Liver (tissue), 9 donors: Measurements from ENCODE around the gene FCSK. TPM values are rescaled to one million over a fixed set of nuclear protein-coding genes. Genes with fewer than 3 reads are reported as not detected.
"Not testable (repeated sequence)": the region's sequence is repeated elsewhere in the genome, so short reads cannot be mapped to it uniquely, and the experiment has no call there.

Experiments used
- DNase-seq: peaks from one replicate; pipeline ENCODE4 v3.0.0-alpha.2; 2017; ENCODE audit warnings: low spot score
- H3K27ac ChIP-seq, 2 donors: one replicate each; pipeline ENCODE4 v1.7.0; 2013; ENCODE audit warnings: inconsistent platforms in 2 of 2, low read length in 2 of 2, control low read depth in 1 of 2, low read depth in 1 of 2, mild to moderate bottlenecking in 1 of 2
- H3K27me3 ChIP-seq, 4 donors: one replicate each; pipeline versions ENCODE4 v1.6.1 to v1.7.0; 2013; ENCODE audit warnings: low read length in 3 of 4, inconsistent platforms in 1 of 4, mild to moderate bottlenecking in 1 of 4, moderate library complexity in 1 of 4; ENCODE audit not compliant: control insufficient read depth in 4 of 4, insufficient read depth in 4 of 4
- H3K36me3 ChIP-seq, 4 donors: one replicate each; pipeline versions ENCODE4 v1.6.1 to v1.7.0; 2013; ENCODE audit warnings: low read length in 3 of 4, mild to moderate bottlenecking in 3 of 4, low read depth in 1 of 4, moderate library complexity in 1 of 4; ENCODE audit not compliant: control insufficient read depth in 4 of 4, insufficient read depth in 3 of 4
- H3K4me1 ChIP-seq, 4 donors: one replicate each; pipeline versions ENCODE4 v1.6.1 to v1.7.0; 2013; ENCODE audit warnings: low read length in 3 of 4, mild to moderate bottlenecking in 3 of 4, moderate library complexity in 1 of 4; ENCODE audit not compliant: control insufficient read depth in 4 of 4, insufficient read depth in 4 of 4
- H3K4me3 ChIP-seq, 3 donors: one replicate each; pipeline versions ENCODE4 v1.6.1 to v1.7.0; 2013; ENCODE audit warnings: low read length in 3 of 3, control low read depth in 1 of 3, low read depth in 1 of 3, mild to moderate bottlenecking in 1 of 3
- H3K9ac ChIP-seq, 2 donors: one replicate each; pipeline ENCODE4 v1.7.0; 2013; ENCODE audit warnings: low read length in 2 of 2, mild to moderate bottlenecking in 2 of 2, moderate library complexity in 2 of 2, control low read depth in 1 of 2, low read depth in 1 of 2
- H3K9me3 ChIP-seq, 4 donors: one replicate each; pipeline versions ENCODE4 v1.6.1 to v1.7.0; 2013; ENCODE audit warnings: low read length in 3 of 4; ENCODE audit not compliant: control insufficient read depth in 4 of 4
- CTCF ChIP-seq: fragments of 150-350 bp; IDR thresholded peaks from 2 replicates; pipeline ENCODE4 v1.5.1; 2017; ENCODE audit warnings: improper control_type of control experiment, low read depth, low read length; ENCODE audit not compliant: missing input control
- EGR1 ChIP-seq, 2 donors: IDR thresholded peaks; 2 replicates each; pipeline ENCODE4 v1.6.1; 2016 to 2018; ENCODE audit warnings: antibody characterized with exemption in 2 of 2, low read depth in 2 of 2
- FOXA2 ChIP-seq: IDR thresholded peaks from 2 replicates; pipeline ENCODE4 v1.6.1; 2016; ENCODE audit warnings: antibody characterized with exemption
- GABPA ChIP-seq, 2 donors: IDR thresholded peaks in 1 of 2; conservative IDR thresholded peaks in 1 of 2; 2 replicates each; pipeline ENCODE4 v1.6.1; 2016; ENCODE audit warnings: antibody characterized with exemption in 2 of 2, mild to moderate bottlenecking in 1 of 2, moderate library complexity in 1 of 2
- HNF4A ChIP-seq, 2 donors: conservative IDR thresholded peaks; 2 replicates each; pipeline ENCODE4 v1.6.1; 2016; ENCODE audit warnings: antibody characterized with exemption in 2 of 2, mild to moderate bottlenecking in 2 of 2
- MAX ChIP-seq: IDR thresholded peaks from 2 replicates; pipeline ENCODE4 v1.6.1; 2016; ENCODE audit warnings: antibody characterized with exemption
- NR2F2 ChIP-seq: IDR thresholded peaks from 2 replicates; pipeline ENCODE4 v1.6.1; 2016; ENCODE audit warnings: antibody characterized with exemption
- RAD21 ChIP-seq, 2 donors: IDR thresholded peaks; 2 replicates each; pipeline ENCODE4 v1.6.1; 2016; ENCODE audit warnings: antibody characterized with exemption in 2 of 2, mild to moderate bottlenecking in 2 of 2
- RXRA ChIP-seq, 2 donors: IDR thresholded peaks; 2 replicates each; pipeline ENCODE4 v1.6.1; 2017 to 2018; ENCODE audit warnings: antibody characterized with exemption in 2 of 2, mild to moderate bottlenecking in 1 of 2
- SP1 ChIP-seq: IDR thresholded peaks from 2 replicates; pipeline ENCODE4 v1.6.1; 2018; ENCODE audit warnings: antibody characterized with exemption, mild to moderate bottlenecking
- YY1 ChIP-seq: IDR thresholded peaks from 2 replicates; pipeline ENCODE4 v1.6.1; 2016; ENCODE audit warnings: antibody characterized with exemption, mild to moderate bottlenecking
- WGBS: extraction: QIAGEN DNeasy Blood & Tissue Kit; methylation state at CpG from one replicate; pipeline ENCODE4 v1.1.7; 2013; 5-methylcytosine and 5-hydroxymethylcytosine counted together
- polyA plus RNA-seq, 2 donors: library from polyadenylated mRNA; stranded (reverse) in 1 of 2; unstranded in 1 of 2; fragments of 200-250 nt in 1 of 2; fragments of >200 nt in 1 of 2; fragmentation: Nextera tagmentation in 1 of 2; extraction: Ambion mirVana in 1 of 2; gene quantifications; one replicate each; pipeline versions ENCODE4 v1.2.1 to v1.2.3, GENCODE V29; 2013 to 2015
- total RNA-seq, 2 donors: library from RNA; depleted of rRNA; stranded (reverse); fragments of >200 nt; gene quantifications; one replicate each; pipeline ENCODE4 v1.2.3, GENCODE V29; 2014
- TF ChIP-seq, protein P1 (sequence below): IDR thresholded peaks from 2 replicates; pipeline ENCODE4 v1.6.1; 2016; ENCODE audit warnings: antibody characterized with exemption
- TF ChIP-seq, protein P2 (sequence below): IDR thresholded peaks from 2 replicates; pipeline ENCODE4 v1.6.1; 2016; ENCODE audit warnings: antibody characterized with exemption
- donor health status: healthy.
- donor health status: healthy.
- donor health status: healthy.
- donor health status: healthy.
- donor health status: healthy.

Gene FCSK
- total and polyA plus RNA-seq, 4 donors: 4.3 to 20.2 (median 8.5) TPM

- no peaks in the 10 kb centered on the region for H3K9me3 ChIP-seq
- TF ChIP-seq EGR1 (IDR thresholded peaks at IDR 0.05; ENCODE audit: low read depth in 2 of 2) (no peak), RXRA (IDR thresholded peaks at IDR 0.05) (no peak), CTCF (no peak)
- TF ChIP-seq, protein P1, sequence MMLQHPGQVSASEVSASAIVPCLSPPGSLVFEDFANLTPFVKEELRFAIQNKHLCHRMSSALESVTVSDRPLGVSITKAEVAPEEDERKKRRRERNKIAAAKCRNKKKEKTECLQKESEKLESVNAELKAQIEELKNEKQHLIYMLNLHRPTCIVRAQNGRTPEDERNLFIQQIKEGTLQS: no peak
- WGBS: 91% methylated on average over 6 of the region's 6 CpGs
- no peak for DNase-seq
- H3K36me3 ChIP-seq: no peaks in the 10 kb centered on the region
- H3K27me3 ChIP-seq: no peaks in the 10 kb centered on the region
- no peak overlapping the region for H3K27ac ChIP-seq
- no peaks in the 10 kb centered on the region for H3K4me1 ChIP-seq
- no peak overlapping the region for H3K9ac ChIP-seq
- no peak overlapping the region for H3K4me3 ChIP-seq
These were observed 6.3 kb upstream of the FCSK start for GRCh38 chr16:70448075-70448474.

DNA sequence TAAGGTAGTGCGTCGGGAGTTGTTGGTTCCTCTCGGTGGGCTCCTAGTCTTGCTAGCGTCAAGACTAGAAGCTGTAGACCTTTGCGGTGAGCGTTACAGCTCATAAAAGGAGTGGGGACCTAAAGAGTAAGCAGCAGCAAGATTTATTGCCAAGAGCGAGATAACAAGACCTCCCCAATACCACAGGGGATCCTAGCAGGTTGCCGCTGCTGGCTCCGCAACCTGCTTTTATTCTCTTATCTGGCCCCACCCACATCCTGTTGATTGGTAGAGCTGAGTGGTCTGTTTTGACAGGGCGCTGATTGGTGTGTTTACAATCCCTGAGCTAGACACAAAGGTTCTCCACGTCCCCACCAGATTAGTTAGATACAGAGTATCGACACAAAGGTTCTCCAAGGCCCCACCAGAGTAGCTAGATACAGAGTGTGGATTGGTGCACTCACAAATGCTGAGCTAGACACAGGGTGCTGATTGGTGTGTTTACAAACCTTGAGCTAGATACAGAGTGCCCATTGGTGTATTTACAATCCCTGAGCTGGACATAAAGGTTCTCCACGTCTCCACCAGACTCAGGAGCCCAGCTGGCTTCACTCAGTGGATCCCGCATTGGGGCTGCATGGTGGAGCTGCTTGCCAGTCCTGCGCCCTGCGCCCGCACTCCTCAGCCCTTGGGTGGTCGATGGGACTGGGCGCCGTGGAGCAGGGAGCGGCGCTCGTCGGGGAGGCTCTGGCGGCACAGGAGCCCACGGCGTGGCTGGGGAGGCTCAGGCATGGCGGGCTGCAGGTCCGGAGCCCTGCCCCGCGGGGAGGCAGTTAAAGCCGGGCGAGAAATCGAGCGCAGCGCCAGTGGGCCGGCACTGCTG, 4.0 kb upstream of the FCSK start:
- not testable (repeated sequence) for H3K27ac ChIP-seq, H3K9ac ChIP-seq, H3K27me3 ChIP-seq, DNase-seq, H3K4me3 ChIP-seq, H3K36me3 ChIP-seq, H3K9me3 ChIP-seq
- H3K4me1 ChIP-seq: peaks cover 0 to 11% (median 4%) of the 10 kb centered on the region in 4 donors
- 80% methylated on average over 37 of the region's 37 CpGs for WGBS

DNA sequence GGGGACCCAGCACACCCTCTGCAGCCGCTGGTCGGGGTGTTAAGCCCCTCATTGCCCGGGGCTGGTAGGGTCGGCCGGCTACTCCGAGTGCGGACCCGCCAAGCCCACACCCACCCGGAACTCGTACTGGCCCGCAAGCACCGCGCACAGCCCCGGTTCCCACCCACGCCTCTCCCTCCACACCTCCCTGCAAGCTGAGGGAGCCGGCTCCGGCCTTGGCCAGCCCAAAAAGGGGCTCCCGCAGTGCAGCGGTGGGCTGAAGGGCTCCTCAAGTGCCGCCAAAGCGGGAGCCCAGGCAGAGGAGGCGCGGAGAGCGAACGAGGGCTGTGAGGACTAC, 3.4 kb upstream of the FCSK start:
- not testable (repeated sequence) for H3K36me3 ChIP-seq, H3K27me3 ChIP-seq, DNase-seq, H3K4me3 ChIP-seq, H3K27ac ChIP-seq, H3K9ac ChIP-seq, H3K9me3 ChIP-seq
- WGBS: 64% methylated on average over 25 of the region's 25 CpGs
- H3K4me1 ChIP-seq: peaks cover 2 to 17% (median 4%) of the 10 kb centered on the region in 4 donors

DNA sequence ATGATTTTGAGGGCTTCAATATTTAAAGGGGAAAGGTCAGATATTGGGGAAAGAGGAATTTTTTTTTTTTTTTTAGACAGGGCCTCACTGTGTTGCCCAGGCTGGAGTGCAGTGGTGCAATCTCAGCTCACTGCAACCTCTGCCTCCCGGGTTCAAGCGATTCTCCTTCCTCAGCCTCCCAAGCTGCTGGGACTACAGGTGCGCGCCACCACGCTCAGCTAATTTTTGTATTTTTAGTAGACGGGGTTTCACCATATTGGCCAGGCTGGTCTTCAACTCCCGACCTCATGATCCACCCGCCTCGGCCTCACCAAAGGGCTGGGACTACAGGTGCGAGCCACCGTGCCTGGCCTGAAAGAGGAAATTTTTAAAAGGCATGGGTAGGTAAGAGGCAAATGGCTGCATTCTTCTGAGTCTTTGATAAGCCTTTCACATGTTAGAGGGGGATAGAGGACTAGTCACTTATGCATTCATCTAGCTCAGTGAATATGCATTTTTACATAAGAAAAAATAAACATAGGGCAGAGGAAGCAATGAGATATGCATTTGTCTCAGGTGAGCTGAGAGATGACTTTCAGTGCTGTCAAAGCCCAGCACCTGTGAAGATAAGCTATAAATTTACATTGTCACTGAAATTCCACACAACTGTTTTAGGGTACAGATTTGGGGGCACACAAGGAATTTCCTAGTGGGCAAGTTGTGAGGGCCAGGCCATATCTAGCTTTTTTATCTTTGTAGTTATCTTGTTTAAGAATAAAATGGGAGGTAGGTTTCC, 1.1 kb upstream of the FCSK start:
- 98% methylated on average over 11 of the region's 11 CpGs for WGBS
- peaks cover 2 to 17% (median 5%) of the 10 kb centered on the region in 4 donors for H3K4me1 ChIP-seq
- no peak for DNase-seq
- no peaks in the 10 kb centered on the region for H3K27me3 ChIP-seq
- peak overlapping the region; percentile 79 to 97 (median 92) for H3K4me3 ChIP-seq
- peak overlapping the region in 1 of 2 donors; percentile 52 for H3K9ac ChIP-seq
- no peaks in the 10 kb centered on the region for H3K36me3 ChIP-seq
- H3K9me3 ChIP-seq: no peaks in the 10 kb centered on the region
- H3K27ac ChIP-seq: peak overlapping the region in 1 of 2 donors; percentile 100
- TF ChIP-seq RXRA (IDR thresholded peaks at IDR 0.05) (no peak), SP1 (no peak), FOXA2 (no peak), EGR1 (IDR thresholded peaks at IDR 0.05; ENCODE audit: low read depth in 2 of 2) (no peak), RAD21 (IDR thresholded peaks at IDR 0.05) (no peak), HNF4A (conservative IDR thresholded peaks at IDR 0.05) (no peak), MAX (no peak), CTCF (no peak), GABPA (IDR thresholded peaks at IDR 0.05 in 1 of 2, conservative IDR thresholded peaks at IDR 0.05 in 1 of 2) (no peak), YY1 (no peak), NR2F2 (no peak)
- TF ChIP-seq, protein P1: no peak
- TF ChIP-seq, protein P2, sequence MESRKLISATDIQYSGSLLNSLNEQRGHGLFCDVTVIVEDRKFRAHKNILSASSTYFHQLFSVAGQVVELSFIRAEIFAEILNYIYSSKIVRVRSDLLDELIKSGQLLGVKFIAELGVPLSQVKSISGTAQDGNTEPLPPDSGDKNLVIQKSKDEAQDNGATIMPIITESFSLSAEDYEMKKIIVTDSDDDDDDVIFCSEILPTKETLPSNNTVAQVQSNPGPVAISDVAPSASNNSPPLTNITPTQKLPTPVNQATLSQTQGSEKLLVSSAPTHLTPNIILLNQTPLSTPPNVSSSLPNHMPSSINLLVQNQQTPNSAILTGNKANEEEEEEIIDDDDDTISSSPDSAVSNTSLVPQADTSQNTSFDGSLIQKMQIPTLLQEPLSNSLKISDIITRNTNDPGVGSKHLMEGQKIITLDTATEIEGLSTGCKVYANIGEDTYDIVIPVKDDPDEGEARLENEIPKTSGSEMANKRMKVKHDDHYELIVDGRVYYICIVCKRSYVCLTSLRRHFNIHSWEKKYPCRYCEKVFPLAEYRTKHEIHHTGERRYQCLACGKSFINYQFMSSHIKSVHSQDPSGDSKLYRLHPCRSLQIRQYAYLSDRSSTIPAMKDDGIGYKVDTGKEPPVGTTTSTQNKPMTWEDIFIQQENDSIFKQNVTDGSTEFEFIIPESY: no peak
